Lower leg skin (tissue), 4 donors: ENCODE measurements around the gene PTTG1IP. TPM values are rescaled to one million over a fixed set of nuclear protein-coding genes. Genes with fewer than 3 reads are reported as not detected.

Experiments
- DNase-seq, 2 donors: peaks; one replicate each; pipeline ENCODE4 v3.0.0-alpha.2; 2019; ENCODE audit warnings: low spot score in 2 of 2
- H3K4me3 ChIP-seq: fragments of 200-600 bp; sonication (generic); 2 replicates; pipeline ENCODE4 v1.5.1; 2017; ENCODE audit warnings: mild to moderate bottlenecking, low read depth; ENCODE audit not compliant: poor library complexity, severe bottlenecking
- POLR2A ChIP-seq, 2 donors: fragments of 450-650 bp; IDR thresholded peaks; one replicate each; pipeline ENCODE4 v1.6.1; 2016 to 2017; ENCODE audit warnings: antibody characterized with exemption in 2 of 2, mild to moderate bottlenecking in 1 of 2, moderate library complexity in 1 of 2
- WGBS, 2 donors: methylation state at CpG; one replicate each; pipeline ENCODE4 v1.1.5; 2018; 5-methylcytosine and 5-hydroxymethylcytosine counted together
- intact Hi-C: fragments of 100-400 bp; cut with DNase I; formaldehyde crosslinking; loops from one replicate; pipeline ENCODE4 v1.15.0; 2023; ENCODE audit warnings: low total_unique reads
- total RNA-seq, 4 donors: library from RNA; depleted of rRNA; stranded (reverse); fragments of >200 nt; gene quantifications; one replicate each; pipeline ENCODE4 v1.1.0, GENCODE V29; 2016
- TF ChIP-seq, protein P1 (sequence below), 3 donors: fragments of 450-650 bp; IDR thresholded peaks; one replicate each; pipeline ENCODE4 v1.5.1; 2016; ENCODE audit warnings: antibody characterized with exemption in 3 of 3, mild to moderate bottlenecking in 3 of 3, moderate library complexity in 2 of 3

PTTG1IP gene
- total RNA-seq, 4 donors from 2014 or later = 110 to 193 (median 133) TPM

DNA sequence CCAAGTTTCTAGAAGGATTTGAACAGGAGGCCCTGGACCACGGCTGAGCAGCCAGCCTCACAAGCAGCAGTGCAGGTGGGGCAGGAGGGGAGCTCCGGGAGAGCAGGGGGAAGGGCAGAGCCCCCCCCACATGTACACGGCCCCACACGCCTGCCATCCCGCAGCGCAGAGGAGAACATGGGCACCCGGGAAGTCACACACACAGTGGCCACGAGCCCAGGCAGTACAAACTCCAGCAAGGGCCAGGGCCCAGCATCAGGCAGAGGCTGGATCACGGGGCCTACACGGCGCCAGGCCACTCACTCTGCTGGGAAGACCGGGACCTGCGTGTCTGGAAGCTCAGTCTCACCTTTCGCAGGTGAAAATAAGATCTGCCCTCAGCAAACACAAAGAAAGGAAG is 60.9 kb downstream of the PTTG1IP start:
- no peak overlapping the region for H3K4me3 ChIP-seq
- no peak for TF ChIP-seq POLR2A (IDR thresholded peaks at IDR 0.05)
- TF ChIP-seq, protein P1, sequence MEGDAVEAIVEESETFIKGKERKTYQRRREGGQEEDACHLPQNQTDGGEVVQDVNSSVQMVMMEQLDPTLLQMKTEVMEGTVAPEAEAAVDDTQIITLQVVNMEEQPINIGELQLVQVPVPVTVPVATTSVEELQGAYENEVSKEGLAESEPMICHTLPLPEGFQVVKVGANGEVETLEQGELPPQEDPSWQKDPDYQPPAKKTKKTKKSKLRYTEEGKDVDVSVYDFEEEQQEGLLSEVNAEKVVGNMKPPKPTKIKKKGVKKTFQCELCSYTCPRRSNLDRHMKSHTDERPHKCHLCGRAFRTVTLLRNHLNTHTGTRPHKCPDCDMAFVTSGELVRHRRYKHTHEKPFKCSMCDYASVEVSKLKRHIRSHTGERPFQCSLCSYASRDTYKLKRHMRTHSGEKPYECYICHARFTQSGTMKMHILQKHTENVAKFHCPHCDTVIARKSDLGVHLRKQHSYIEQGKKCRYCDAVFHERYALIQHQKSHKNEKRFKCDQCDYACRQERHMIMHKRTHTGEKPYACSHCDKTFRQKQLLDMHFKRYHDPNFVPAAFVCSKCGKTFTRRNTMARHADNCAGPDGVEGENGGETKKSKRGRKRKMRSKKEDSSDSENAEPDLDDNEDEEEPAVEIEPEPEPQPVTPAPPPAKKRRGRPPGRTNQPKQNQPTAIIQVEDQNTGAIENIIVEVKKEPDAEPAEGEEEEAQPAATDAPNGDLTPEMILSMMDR (IDR thresholded peaks at IDR 0.05) = no peak
- intact Hi-C loops = loop anchor here (10.0 kb wide), 1 partner anchor 62 kb away; the partner anchor contains the start of gene PTTG1IP
- WGBS, 2 donors = 83 to 91% methylated on average over 11 to 12 of the region's 14 CpGs
- no peak for DNase-seq

DNA sequence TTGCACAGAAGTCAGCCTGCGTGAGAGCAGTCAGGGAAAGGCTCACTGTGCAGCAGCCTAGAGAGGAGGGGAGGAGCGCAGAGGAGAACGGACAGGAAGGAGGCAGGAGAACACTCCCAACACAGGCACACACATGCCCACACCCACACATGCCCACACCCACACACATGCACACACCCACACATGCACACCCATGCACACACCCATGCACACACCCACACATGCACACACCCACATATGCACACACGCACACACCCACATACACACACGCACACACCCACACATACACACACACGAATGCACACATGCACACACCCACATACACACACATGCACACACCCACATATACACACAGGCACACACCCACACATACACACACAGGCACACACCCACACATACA is 62.7 kb downstream of the PTTG1IP start:
- intact Hi-C loops = loop anchor here (10.0 kb wide), 1 partner anchor 64 kb away; the partner anchor contains the start of gene PTTG1IP
- DNase-seq = no peak
- TF ChIP-seq, protein P1 (IDR thresholded peaks at IDR 0.05) = no peak
- no peak for TF ChIP-seq POLR2A (IDR thresholded peaks at IDR 0.05)
- 81 to 83% methylated on average over 6 of the region's 6 CpGs for WGBS, 2 donors
- no peak overlapping the region for H3K4me3 ChIP-seq

DNA sequence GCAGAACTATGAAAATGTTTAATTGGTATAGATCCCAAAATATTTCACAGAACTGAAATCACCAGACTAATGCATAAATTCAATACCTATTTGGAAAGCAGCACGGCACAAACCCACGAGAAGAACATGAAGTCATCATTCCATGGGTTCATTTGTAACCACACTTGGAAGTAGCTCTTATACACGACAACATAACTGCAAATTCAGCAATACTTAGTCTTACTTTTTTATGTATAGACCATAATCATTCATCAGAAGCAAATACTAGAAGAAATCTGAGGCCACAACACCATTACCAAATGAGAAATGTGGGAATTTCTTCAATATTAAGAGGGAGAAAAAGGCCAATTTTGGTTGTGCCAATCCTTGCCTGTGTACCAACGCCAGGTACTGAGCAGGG is 67.6 kb downstream of the PTTG1IP start:
- H3K4me3 ChIP-seq = no peak overlapping the region
- intact Hi-C loops = loop anchor here (10.0 kb wide), 1 partner anchor 129 kb away; no protein-coding TSS in a partner anchor
- TF ChIP-seq, protein P1 (IDR thresholded peaks at IDR 0.05) = no peak
- TF ChIP-seq POLR2A (IDR thresholded peaks at IDR 0.05) = no peak
- 78 to 85% methylated on average over 4 of the region's 4 CpGs for WGBS, 2 donors
- DNase-seq = no peak

DNA sequence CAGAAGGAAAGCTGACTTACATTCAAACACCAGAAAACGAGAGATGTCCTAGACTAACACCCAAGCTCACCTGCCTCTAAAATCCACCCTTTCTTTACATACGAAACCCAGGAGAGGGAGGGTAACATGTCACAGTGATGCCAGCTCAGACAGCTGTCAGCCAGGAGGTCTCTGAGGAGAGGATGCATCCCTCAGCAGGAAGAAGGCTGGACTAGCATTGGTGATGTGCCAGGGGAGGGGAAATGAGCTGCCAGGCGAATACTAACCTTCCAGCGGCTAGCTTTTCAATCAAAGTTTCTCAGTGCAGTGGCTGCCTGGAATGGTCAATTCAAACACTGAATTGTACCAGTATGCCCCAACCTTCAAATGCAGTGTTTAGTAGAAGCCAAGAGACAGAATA is 68.3 kb downstream of the PTTG1IP start:
- TF ChIP-seq POLR2A (IDR thresholded peaks at IDR 0.05) = no peak
- TF ChIP-seq, protein P1 (IDR thresholded peaks at IDR 0.05) = no peak
- DNase-seq = no peak
- H3K4me3 ChIP-seq = no peak overlapping the region
- 71 to 84% methylated on average over 4 of the region's 4 CpGs for WGBS, 2 donors
- intact Hi-C loops = loop anchor here (10.0 kb wide), 1 partner anchor 130 kb away; no protein-coding TSS in a partner anchor

DNA sequence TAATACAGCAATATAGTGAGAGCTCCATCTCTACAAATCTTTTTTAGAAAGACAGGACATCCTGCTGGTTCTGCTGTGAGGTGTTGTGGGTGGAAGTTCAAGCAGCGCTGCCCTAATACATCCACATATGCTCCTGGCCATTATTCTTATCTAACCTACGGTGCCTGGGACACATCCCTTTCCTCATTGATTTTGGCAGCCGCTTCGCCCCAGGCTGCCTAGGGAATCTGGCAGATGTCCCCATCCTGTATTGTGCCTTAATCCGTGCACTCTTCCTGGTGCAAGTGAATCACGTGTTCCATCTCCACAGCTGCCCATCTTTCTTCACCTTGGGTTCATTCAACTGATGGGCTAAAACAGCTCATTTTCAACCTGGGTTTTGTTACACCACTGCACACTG is 68.7 kb downstream of the PTTG1IP start:
- intact Hi-C loops = loop anchor here (1.0 to 10.0 kb wide), 2 partner anchors 40 to 130 kb away; no protein-coding TSS in a partner anchor

More for the DNA sequence above, 68.7 kb downstream of the PTTG1IP start:
- H3K4me3 ChIP-seq = no peak overlapping the region
- 66 to 71% methylated on average over 6 of the region's 6 CpGs for WGBS, 2 donors
- no peak for DNase-seq
- TF ChIP-seq, protein P1 (IDR thresholded peaks at IDR 0.05) = no peak
- no peak for TF ChIP-seq POLR2A (IDR thresholded peaks at IDR 0.05)
